GM23338 (cell line): ENCODE results near the gene LEKR1.

Experiments
- CREB1 ChIP-seq: fragments of 250-450 bp; sonication (Bioruptor Pico); IDR thresholded peaks from 2 replicates; pipeline ENCODE4 v1.5.0; 2020; ENCODE audit warnings: low read depth, mild to moderate bottlenecking, moderate library complexity
- EZH2 ChIP-seq: fragments of 200-600 bp; sonication (generic); IDR thresholded peaks from one replicate; pipeline ENCODE4 v1.8.0; 2017; ENCODE audit warnings: antibody characterized with exemption, mild to moderate bottlenecking, low read depth; ENCODE audit not compliant: unreplicated experiment
- EZH2phosphoT487 ChIP-seq: fragments of 200-600 bp; sonication (generic); IDR thresholded peaks from one replicate; pipeline ENCODE4 v1.8.1; 2018; ENCODE audit warnings: antibody characterized with exemption; ENCODE audit not compliant: unreplicated experiment
- JUNB ChIP-seq: IDR thresholded peaks from one replicate; pipeline ENCODE4 v1.6.1; 2016; ENCODE audit warnings: antibody characterized with exemption; ENCODE audit not compliant: unreplicated experiment
- NANOG ChIP-seq: IDR thresholded peaks from 2 replicates; pipeline ENCODE4 v1.6.1; 2016; ENCODE audit warnings: antibody characterized with exemption, borderline replicate concordance
- POLR2AphosphoS5 ChIP-seq: IDR thresholded peaks from 2 replicates; pipeline ENCODE4 v1.6.1; 2016; ENCODE audit warnings: antibody characterized with exemption, low read depth
- STAT1 ChIP-seq: IDR thresholded peaks from one replicate; pipeline ENCODE4 v1.6.1; 2016; ENCODE audit warnings: antibody characterized with exemption; ENCODE audit not compliant: unreplicated experiment
- ZNF331 ChIP-seq: fragments of 250-450 bp; sonication (Bioruptor Pico); IDR thresholded peaks from 2 replicates; pipeline ENCODE4 v1.5.0; 2020; ENCODE audit warnings: low read depth, mild to moderate bottlenecking, moderate library complexity
- TF ChIP-seq, protein P1 (sequence below): IDR thresholded peaks from one replicate; pipeline ENCODE4 v1.6.1; 2018; ENCODE audit warnings: antibody characterized with exemption; ENCODE audit not compliant: unreplicated experiment
- TF ChIP-seq, protein P2 (sequence below), 2 experiments: fragments of 200-600 bp in 1 of 2; sonication (generic) in 1 of 2; conservative IDR thresholded peaks; 2 replicates each; pipeline versions ENCODE4 v1.5.1 to v1.6.1; 2016 to 2017; ENCODE audit warnings: antibody characterized with exemption in 2 of 2, low read depth in 2 of 2, mild to moderate bottlenecking in 2 of 2, moderate library complexity in 1 of 2
- TF ChIP-seq, protein P3 (sequence below): fragments of 250-450 bp; sonication (Bioruptor Pico); IDR thresholded peaks from 2 replicates; pipeline ENCODE4 v1.5.0; 2020; ENCODE audit warnings: mild to moderate bottlenecking, moderate library complexity
- TF ChIP-seq, protein P4 (sequence below): IDR thresholded peaks from 2 replicates; pipeline ENCODE4 v1.6.1; 2016; ENCODE audit warnings: antibody characterized with exemption

DNA sequence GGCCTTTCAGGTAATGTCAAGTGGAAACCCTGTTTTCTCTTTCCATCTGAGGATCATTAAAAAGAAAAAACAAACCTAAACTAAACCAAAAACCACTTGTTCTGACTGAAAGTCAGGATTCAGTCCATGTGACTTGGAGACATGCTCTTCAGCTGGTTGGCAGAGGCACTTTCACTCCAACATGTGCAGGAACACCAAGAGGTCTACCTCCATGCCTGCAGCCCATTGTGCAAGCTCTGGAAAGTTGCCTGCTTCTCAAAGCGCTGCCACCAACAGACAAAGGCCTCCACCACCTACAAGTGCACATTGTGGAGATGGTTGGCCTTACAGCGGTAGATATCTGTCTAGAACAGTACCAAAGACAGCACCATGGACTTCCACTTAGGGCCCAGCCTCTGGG is 161.8 kb downstream of the LEKR1 start:
- TF ChIP-seq POLR2AphosphoS5, result no peak
- TF ChIP-seq, protein P1, sequence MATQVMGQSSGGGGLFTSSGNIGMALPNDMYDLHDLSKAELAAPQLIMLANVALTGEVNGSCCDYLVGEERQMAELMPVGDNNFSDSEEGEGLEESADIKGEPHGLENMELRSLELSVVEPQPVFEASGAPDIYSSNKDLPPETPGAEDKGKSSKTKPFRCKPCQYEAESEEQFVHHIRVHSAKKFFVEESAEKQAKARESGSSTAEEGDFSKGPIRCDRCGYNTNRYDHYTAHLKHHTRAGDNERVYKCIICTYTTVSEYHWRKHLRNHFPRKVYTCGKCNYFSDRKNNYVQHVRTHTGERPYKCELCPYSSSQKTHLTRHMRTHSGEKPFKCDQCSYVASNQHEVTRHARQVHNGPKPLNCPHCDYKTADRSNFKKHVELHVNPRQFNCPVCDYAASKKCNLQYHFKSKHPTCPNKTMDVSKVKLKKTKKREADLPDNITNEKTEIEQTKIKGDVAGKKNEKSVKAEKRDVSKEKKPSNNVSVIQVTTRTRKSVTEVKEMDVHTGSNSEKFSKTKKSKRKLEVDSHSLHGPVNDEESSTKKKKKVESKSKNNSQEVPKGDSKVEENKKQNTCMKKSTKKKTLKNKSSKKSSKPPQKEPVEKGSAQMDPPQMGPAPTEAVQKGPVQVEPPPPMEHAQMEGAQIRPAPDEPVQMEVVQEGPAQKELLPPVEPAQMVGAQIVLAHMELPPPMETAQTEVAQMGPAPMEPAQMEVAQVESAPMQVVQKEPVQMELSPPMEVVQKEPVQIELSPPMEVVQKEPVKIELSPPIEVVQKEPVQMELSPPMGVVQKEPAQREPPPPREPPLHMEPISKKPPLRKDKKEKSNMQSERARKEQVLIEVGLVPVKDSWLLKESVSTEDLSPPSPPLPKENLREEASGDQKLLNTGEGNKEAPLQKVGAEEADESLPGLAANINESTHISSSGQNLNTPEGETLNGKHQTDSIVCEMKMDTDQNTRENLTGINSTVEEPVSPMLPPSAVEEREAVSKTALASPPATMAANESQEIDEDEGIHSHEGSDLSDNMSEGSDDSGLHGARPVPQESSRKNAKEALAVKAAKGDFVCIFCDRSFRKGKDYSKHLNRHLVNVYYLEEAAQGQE, result no peak
- TF ChIP-seq, protein P2, sequence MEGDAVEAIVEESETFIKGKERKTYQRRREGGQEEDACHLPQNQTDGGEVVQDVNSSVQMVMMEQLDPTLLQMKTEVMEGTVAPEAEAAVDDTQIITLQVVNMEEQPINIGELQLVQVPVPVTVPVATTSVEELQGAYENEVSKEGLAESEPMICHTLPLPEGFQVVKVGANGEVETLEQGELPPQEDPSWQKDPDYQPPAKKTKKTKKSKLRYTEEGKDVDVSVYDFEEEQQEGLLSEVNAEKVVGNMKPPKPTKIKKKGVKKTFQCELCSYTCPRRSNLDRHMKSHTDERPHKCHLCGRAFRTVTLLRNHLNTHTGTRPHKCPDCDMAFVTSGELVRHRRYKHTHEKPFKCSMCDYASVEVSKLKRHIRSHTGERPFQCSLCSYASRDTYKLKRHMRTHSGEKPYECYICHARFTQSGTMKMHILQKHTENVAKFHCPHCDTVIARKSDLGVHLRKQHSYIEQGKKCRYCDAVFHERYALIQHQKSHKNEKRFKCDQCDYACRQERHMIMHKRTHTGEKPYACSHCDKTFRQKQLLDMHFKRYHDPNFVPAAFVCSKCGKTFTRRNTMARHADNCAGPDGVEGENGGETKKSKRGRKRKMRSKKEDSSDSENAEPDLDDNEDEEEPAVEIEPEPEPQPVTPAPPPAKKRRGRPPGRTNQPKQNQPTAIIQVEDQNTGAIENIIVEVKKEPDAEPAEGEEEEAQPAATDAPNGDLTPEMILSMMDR (conservative IDR thresholded peaks at IDR 0.05; ENCODE audit: low read depth in 2 of 2), result no peak
- TF ChIP-seq EZH2, result no peak
- TF ChIP-seq CREB1 (CRISPR knock-in tag), result no peak
- TF ChIP-seq, protein P3, sequence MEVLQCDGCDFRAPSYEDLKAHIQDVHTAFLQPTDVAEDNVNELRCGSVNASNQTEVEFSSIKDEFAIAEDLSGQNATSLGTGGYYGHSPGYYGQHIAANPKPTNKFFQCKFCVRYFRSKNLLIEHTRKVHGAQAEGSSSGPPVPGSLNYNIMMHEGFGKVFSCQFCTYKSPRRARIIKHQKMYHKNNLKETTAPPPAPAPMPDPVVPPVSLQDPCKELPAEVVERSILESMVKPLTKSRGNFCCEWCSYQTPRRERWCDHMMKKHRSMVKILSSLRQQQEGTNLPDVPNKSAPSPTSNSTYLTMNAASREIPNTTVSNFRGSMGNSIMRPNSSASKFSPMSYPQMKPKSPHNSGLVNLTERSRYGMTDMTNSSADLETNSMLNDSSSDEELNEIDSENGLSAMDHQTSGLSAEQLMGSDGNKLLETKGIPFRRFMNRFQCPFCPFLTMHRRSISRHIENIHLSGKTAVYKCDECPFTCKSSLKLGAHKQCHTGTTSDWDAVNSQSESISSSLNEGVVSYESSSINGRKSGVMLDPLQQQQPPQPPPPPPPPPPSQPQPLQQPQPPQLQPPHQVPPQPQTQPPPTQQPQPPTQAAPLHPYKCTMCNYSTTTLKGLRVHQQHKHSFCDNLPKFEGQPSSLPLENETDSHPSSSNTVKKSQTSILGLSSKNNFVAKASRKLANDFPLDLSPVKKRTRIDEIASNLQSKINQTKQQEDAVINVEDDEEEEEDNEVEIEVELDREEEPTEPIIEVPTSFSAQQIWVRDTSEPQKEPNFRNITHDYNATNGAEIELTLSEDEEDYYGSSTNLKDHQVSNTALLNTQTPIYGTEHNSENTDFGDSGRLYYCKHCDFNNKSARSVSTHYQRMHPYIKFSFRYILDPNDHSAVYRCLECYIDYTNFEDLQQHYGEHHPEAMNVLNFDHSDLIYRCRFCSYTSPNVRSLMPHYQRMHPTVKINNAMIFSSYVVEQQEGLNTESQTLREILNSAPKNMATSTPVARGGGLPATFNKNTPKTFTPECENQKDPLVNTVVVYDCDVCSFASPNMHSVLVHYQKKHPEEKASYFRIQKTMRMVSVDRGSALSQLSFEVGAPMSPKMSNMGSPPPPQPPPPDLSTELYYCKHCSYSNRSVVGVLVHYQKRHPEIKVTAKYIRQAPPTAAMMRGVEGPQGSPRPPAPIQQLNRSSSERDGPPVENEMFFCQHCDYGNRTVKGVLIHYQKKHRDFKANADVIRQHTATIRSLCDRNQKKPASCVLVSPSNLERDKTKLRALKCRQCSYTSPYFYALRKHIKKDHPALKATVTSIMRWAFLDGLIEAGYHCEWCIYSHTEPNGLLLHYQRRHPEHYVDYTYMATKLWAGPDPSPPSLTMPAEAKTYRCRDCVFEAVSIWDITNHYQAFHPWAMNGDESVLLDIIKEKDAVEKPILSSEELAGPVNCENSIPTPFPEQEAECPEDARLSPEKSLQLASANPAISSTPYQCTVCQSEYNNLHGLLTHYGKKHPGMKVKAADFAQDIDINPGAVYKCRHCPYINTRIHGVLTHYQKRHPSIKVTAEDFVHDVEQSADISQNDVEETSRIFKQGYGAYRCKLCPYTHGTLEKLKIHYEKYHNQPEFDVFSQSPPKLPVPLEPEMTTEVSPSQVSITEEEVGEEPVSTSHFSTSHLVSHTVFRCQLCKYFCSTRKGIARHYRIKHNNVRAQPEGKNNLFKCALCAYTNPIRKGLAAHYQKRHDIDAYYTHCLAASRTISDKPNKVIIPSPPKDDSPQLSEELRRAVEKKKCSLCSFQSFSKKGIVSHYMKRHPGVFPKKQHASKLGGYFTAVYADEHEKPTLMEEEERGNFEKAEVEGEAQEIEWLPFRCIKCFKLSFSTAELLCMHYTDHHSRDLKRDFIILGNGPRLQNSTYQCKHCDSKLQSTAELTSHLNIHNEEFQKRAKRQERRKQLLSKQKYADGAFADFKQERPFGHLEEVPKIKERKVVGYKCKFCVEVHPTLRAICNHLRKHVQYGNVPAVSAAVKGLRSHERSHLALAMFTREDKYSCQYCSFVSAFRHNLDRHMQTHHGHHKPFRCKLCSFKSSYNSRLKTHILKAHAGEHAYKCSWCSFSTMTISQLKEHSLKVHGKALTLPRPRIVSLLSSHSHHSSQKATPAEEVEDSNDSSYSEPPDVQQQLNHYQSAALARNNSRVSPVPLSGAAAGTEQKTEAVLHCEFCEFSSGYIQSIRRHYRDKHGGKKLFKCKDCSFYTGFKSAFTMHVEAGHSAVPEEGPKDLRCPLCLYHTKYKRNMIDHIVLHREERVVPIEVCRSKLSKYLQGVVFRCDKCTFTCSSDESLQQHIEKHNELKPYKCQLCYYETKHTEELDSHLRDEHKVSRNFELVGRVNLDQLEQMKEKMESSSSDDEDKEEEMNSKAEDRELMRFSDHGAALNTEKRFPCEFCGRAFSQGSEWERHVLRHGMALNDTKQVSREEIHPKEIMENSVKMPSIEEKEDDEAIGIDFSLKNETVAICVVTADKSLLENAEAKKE (CRISPR knock-in tag), result no peak
- no peak for TF ChIP-seq EZH2phosphoT487
- no peak for TF ChIP-seq NANOG
- no peak for TF ChIP-seq STAT1
- TF ChIP-seq JUNB, result no peak
- TF ChIP-seq, protein P4, sequence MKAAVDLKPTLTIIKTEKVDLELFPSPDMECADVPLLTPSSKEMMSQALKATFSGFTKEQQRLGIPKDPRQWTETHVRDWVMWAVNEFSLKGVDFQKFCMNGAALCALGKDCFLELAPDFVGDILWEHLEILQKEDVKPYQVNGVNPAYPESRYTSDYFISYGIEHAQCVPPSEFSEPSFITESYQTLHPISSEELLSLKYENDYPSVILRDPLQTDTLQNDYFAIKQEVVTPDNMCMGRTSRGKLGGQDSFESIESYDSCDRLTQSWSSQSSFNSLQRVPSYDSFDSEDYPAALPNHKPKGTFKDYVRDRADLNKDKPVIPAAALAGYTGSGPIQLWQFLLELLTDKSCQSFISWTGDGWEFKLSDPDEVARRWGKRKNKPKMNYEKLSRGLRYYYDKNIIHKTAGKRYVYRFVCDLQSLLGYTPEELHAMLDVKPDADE, result no peak
- no peak for TF ChIP-seq ZNF331 (CRISPR knock-in tag)
